B cell (primary cell): Measurements from ENCODE around the gene ARHGAP15. TPM values are rescaled to one million over a fixed set of nuclear protein-coding genes. Genes with fewer than 3 reads are reported as not detected.
"Not testable (repeated sequence)": the region's sequence is repeated elsewhere in the genome, so short reads cannot be mapped to it uniquely, and the experiment has no call there.

Experiments
- ATAC-seq: fragments of 200-7000 bp; cut with Tn5 transposase; one replicate; pipeline ENCODE4 v1.10.0; 2021; ENCODE audit warnings: low read depth, mild to moderate bottlenecking, moderate number of reproducible peaks, moderate library complexity
- CTCF ChIA-PET: fragments of 350-600 bp; sonication (Branson Sonifier 250); formaldehyde crosslinking; loops from one replicate; lab custom pipeline; 2021; ENCODE audit warnings: antibody characterized with exemption, inconsistent platforms; lab: Charles Lee
- POLR2A ChIA-PET: fragments of 350-600 bp; sonication (Branson Sonifier 250); formaldehyde crosslinking; loops from one replicate; lab custom pipeline; 2021; ENCODE audit warnings: antibody characterized with exemption; lab: Charles Lee
- DNase-seq: peaks from one replicate; pipeline ENCODE4 v3.0.0; 2013
- H2AFZ ChIP-seq: 2 replicates; pipeline ENCODE4 v1.6.1; 2012; ENCODE audit warnings: mild to moderate bottlenecking, low read depth, low read length; ENCODE audit not compliant: insufficient read depth, poor library complexity, severe bottlenecking
- H3K27ac ChIP-seq, 2 donors: 1 replicate in 1 of 2; 2 replicates in 1 of 2; pipeline ENCODE4 v1.5.1; 2012 to 2013; ENCODE audit warnings: low read length in 2 of 2, mild to moderate bottlenecking in 2 of 2, moderate library complexity in 1 of 2
- H3K27me3 ChIP-seq, 4 experiments: fragments of 200-600 bp in 1 of 4; sonication (generic) in 1 of 4; replicated peaks in 1 of 4; 1 replicate in 2 of 4; 2 replicates in 2 of 4; pipeline versions ENCODE4 v1.6.1 to v1.7.0; 2013 to 2016; ENCODE audit warnings: low read length in 3 of 4, mild to moderate bottlenecking in 2 of 4, mixed read lengths in 1 of 4, moderate library complexity in 1 of 4; ENCODE audit not compliant: insufficient read depth in 4 of 4, control insufficient read depth in 3 of 4; ENCODE audit errors: control extremely low read depth in 1 of 4
- H3K36me3 ChIP-seq, 2 experiments: replicated peaks in 1 of 2; 1 replicate in 1 of 2; 2 replicates in 1 of 2; pipeline versions ENCODE4 v1.6.1 to v1.7.1; 2013; ENCODE audit warnings: low read length in 1 of 2; ENCODE audit not compliant: insufficient read depth in 2 of 2, control insufficient read depth in 1 of 2; ENCODE audit errors: control extremely low read depth in 1 of 2, extremely low read depth in 1 of 2
- H3K4me1 ChIP-seq, 2 donors: fragments of 200-600 bp in 1 of 2; sonication (generic) in 1 of 2; 1 replicate in 1 of 2; 2 replicates in 1 of 2; pipeline versions ENCODE4 v1.5.1 to v1.6.1; 2013 to 2017; ENCODE audit warnings: low read length in 2 of 2; ENCODE audit not compliant: control insufficient read depth in 2 of 2, insufficient read depth in 2 of 2
- H3K4me2 ChIP-seq: replicated peaks from 2 replicates; pipeline ENCODE3; 2012; ENCODE audit warnings: mild to moderate bottlenecking, low read depth, low read length; ENCODE audit not compliant: poor library complexity, severe bottlenecking
- H3K4me3 ChIP-seq, 5 experiments: fragments of 200-600 bp in 1 of 5; sonication (generic) in 1 of 5; 1 replicate in 3 of 5; 2 replicates in 2 of 5; pipeline versions ENCODE4 v1.5.1 to v1.7.0; 2011 to 2016; ENCODE audit warnings: low read length in 4 of 5, mild to moderate bottlenecking in 4 of 5, low read depth in 2 of 5, control low read depth in 1 of 5, moderate library complexity in 1 of 5; ENCODE audit not compliant: insufficient read depth in 1 of 5; ENCODE audit errors: control extremely low read depth in 1 of 5, extremely low read depth in 1 of 5
- H3K79me2 ChIP-seq: fragments of 200-600 bp; sonication (generic); one replicate; pipeline ENCODE4 v1.6.0; 2016; ENCODE audit warnings: low read length; ENCODE audit not compliant: control insufficient read depth, insufficient read depth
- H3K9ac ChIP-seq: fragments of 200-600 bp; sonication (generic); 2 replicates; pipeline ENCODE4 v1.6.1; 2017; ENCODE audit warnings: mild to moderate bottlenecking, low read length, moderate library complexity
- H3K9me3 ChIP-seq, 3 donors: one replicate each; pipeline versions ENCODE4 v1.6.1 to v1.7.1; 2013; ENCODE audit warnings: low read length in 2 of 3; ENCODE audit not compliant: control insufficient read depth in 2 of 3, insufficient read depth in 1 of 3; ENCODE audit errors: control extremely low read depth in 1 of 3
- H4K20me1 ChIP-seq: 2 replicates; pipeline ENCODE4 v1.6.0; 2012; ENCODE audit warnings: mild to moderate bottlenecking, low read length; ENCODE audit not compliant: insufficient read depth, control insufficient read depth, poor library complexity, severe bottlenecking
- H3K27ac Mint-ChIP-seq: one replicate; pipeline ENCODE4 v1.8.0; 2021; ENCODE audit warnings: mixed read lengths
- H3K27me3 Mint-ChIP-seq: one replicate; pipeline ENCODE4 v1.8.0; 2021; ENCODE audit warnings: mixed read lengths
- H3K4me1 Mint-ChIP-seq: one replicate; pipeline ENCODE4 v1.8.0; 2021; ENCODE audit warnings: mixed read lengths
- H3K4me3 Mint-ChIP-seq: one replicate; pipeline ENCODE4 v1.8.0; 2021; ENCODE audit warnings: mixed read lengths
- H3K9me3 Mint-ChIP-seq: one replicate; pipeline ENCODE4 v1.8.0; 2022; ENCODE audit warnings: mixed read lengths; ENCODE audit not compliant: insufficient read depth
- CTCF ChIP-seq: fragments of 200-600 bp; IDR thresholded peaks from one replicate; pipeline ENCODE4 v1.8.0; 2022; ENCODE audit warnings: antibody characterized with exemption, mild to moderate bottlenecking
- EZH2 ChIP-seq: IDR thresholded peaks from 2 replicates; pipeline ENCODE4 v1.6.1; 2012; ENCODE audit warnings: borderline replicate concordance, low read depth, mild to moderate bottlenecking, moderate library complexity, low read length; ENCODE audit not compliant: insufficient read depth, poor library complexity, severe bottlenecking
- WGBS: methylation state at CpG from one replicate; pipeline ENCODE4 v1.1.5; 2013; ENCODE audit warnings: missing lambda C conversion rate; ENCODE audit not compliant: insufficient coverage; 5-methylcytosine and 5-hydroxymethylcytosine counted together
- intact Hi-C: fragments of 100-400 bp; cut with micrococcal nuclease; formaldehyde crosslinking; loops from one replicate; pipeline ENCODE4 v1.10.0; 2022
- polyA plus RNA-seq: library from polyadenylated mRNA; depleted of rRNA; stranded (reverse); fragments of >200 nt; gene quantifications from 2 replicates; pipeline ENCODE4 v1.2.3, GENCODE V29; 2012
- total RNA-seq, 2 donors: library from RNA; stranded (reverse); fragments of 120-200 nt in 1 of 2; gene quantifications; 1 replicate in 1 of 2; 2 replicates in 1 of 2; pipeline versions ENCODE4 v1.2.3 to v1.2.4, GENCODE V29; 2013 to 2022

Gene ARHGAP15
- total and polyA plus RNA-seq, 2 donors (not counting 1 experiment from before 2014, with no cell fraction given) = 58.6 to 187 TPM

GRCh38 chr2:143535802-143536201, 406.6 kb downstream of the ARHGAP15 start:
- H2AFZ ChIP-seq = no peak overlapping the region
- intact Hi-C loops = no loop called here
- H3K27me3 ChIP-seq = no peaks in the 10 kb centered on the region
- no peak overlapping the region for H3K9ac ChIP-seq
- H3K36me3 ChIP-seq = peaks cover 1 to 32% of the 10 kb centered on the region in 2 experiments
- peaks cover 0 to 3% (median 0%) of the 10 kb centered on the region in 3 donors for H3K9me3 ChIP-seq
- H3K4me3 ChIP-seq = no peak overlapping the region
- H3K4me3 Mint-ChIP-seq = no peak overlapping the region
- TF ChIP-seq CTCF = no peak
- no peak for TF ChIP-seq EZH2
- H3K27ac Mint-ChIP-seq = no peak overlapping the region
- CTCF ChIA-PET = no interaction called here
- H3K4me1 ChIP-seq = no peaks in the 10 kb centered on the region
- H3K27me3 Mint-ChIP-seq = no peaks in the 10 kb centered on the region
- peaks cover 7% of the 10 kb centered on the region for H3K4me1 Mint-ChIP-seq
- ATAC-seq = no peak
- no peaks in the 10 kb centered on the region for H3K9me3 Mint-ChIP-seq
- DNase-seq = no peak
- no CpG with 5 or more reads among the region's 2 CpGs for WGBS
- no peaks in the 10 kb centered on the region for H3K79me2 ChIP-seq
- H3K27ac ChIP-seq = no peak overlapping the region
- H3K4me2 ChIP-seq = no peak overlapping the region
- H4K20me1 ChIP-seq = no peaks in the 10 kb centered on the region
- POLR2A ChIA-PET = no interaction called here

- CTCF ChIA-PET, H3K4me3 ChIP-seq, intact Hi-C loops, ATAC-seq, H3K4me3 Mint-ChIP-seq, H3K9ac ChIP-seq, DNase-seq, H2AFZ ChIP-seq, POLR2A ChIA-PET, H3K79me2 ChIP-seq, H3K36me3 ChIP-seq, H3K9me3 ChIP-seq, H3K27ac ChIP-seq, H4K20me1 ChIP-seq, H3K4me1 Mint-ChIP-seq, H3K9me3 Mint-ChIP-seq, H3K27me3 Mint-ChIP-seq, H3K27me3 ChIP-seq, H3K4me2 ChIP-seq, H3K27ac Mint-ChIP-seq, H3K4me1 ChIP-seq: not testable (repeated sequence)
- WGBS = 94% methylated on average over 10 of the region's 11 CpGs
These were observed 412.7 kb downstream of the ARHGAP15 start for GRCh38 chr2:143541899-143542298.
